CD4-positive, alpha-beta T cell treated with Interleukin-4 for 4 hours (primary cell): Measurements from ENCODE around the gene AFF2.
A peak's percentile ranks its signal among the peaks of the same experiment; 100 is the strongest.

Experiments
- DNase-seq: peaks from one replicate; pipeline ENCODE4 v3.0.0-alpha.2; 2020

The AFF2 gene

GRCh38 chrX:148500423-148501385 lies at the start of gene AFF2:
TSS of gene AFF2 (plus strand) at chrX:148500617. CDS start at chrX:148501098, 481 bp downstream.
- DNase-seq, result peak; percentile 29

- DNase-seq, result no peak
These were observed 43.1 kb upstream of the AFF2 start for GRCh38 chrX:148457279-148457678.

GRCh38 chrX:148459343-148459742 lies 41.1 kb upstream of the AFF2 start:
- no peak for DNase-seq

DNA sequence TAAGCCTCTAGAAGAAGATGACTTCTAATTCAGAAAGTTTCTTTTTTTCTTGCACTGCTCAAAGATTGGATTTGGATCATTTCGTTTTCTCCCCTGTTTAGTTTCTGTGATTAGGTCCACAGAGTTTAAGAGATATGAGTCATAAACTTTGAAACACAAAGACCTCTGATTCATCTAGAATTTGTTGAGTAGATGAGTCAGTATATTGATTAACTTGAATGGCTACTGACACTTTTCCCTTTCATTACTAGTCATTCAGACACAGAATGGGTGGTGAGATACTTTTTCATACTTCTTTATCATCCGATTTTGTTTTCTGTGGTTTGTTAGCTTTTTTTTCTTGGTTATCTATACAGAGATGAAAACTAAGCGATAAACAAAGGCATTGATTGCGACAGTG lies 34.1 kb upstream of the AFF2 start:
- no peak for DNase-seq

DNA sequence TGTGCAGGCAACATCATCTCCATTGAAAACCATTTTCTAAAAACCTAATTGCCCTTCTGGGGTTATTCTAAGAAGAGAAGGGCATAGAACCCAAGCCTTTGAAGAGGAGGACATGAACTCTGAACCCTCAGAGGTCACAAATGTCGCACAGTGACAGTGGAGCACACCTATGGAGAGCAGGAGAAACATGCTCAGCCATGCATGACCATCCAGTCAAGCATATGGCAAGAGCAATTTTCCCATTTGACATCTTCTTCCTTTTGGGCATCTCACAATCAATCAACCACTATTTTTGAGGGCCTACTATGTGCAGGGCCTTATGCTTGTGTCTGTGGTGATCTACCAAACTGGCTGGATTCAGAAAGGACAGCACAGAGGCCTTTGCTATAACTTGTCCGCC lies 30.1 kb upstream of the AFF2 start:
- DNase-seq, result no peak

DNA sequence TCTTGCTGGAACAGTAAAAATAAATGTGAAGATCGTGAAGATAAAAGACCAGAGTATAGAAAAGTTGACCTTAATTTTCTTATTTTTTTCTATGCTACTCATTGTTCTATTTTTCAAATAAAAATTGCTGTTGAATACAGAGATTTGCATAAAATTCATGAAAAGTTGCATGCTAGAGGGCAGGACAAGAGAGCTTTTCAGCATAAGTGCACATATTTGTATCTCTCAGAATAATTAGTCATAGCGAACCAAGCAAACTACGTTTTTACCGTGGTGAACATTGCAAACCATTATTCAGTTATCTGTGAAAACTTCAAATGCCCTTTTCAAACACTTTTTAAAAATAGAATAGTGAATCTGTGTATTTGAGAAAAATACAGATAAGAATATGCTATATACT lies 26.4 kb upstream of the AFF2 start:
- no peak for DNase-seq

DNA sequence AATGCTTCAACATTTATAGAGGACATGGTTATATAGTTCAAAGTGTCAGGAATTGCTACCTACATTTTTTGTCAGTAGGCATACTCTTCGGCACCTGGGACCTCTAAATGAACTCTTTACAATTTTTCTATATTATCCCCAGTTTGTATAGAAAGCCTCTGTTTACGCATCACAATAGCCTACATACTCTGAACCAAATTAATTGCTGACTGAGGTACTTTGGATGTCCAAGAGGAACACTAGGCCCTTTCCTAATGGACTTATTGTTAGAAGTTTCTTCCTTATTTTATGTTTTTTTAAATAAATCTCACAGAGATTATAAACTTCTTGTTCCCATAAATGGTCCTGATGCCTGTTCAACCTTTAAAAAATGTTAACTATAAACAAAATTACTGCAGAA lies 8.4 kb upstream of the AFF2 start:
- no peak for DNase-seq

GRCh38 chrX:148495176-148495575 lies 5.2 kb upstream of the AFF2 start:
- no peak for DNase-seq

- DNase-seq, result no peak
These were observed 2.4 kb upstream of the AFF2 start for GRCh38 chrX:148498067-148498466.

DNA sequence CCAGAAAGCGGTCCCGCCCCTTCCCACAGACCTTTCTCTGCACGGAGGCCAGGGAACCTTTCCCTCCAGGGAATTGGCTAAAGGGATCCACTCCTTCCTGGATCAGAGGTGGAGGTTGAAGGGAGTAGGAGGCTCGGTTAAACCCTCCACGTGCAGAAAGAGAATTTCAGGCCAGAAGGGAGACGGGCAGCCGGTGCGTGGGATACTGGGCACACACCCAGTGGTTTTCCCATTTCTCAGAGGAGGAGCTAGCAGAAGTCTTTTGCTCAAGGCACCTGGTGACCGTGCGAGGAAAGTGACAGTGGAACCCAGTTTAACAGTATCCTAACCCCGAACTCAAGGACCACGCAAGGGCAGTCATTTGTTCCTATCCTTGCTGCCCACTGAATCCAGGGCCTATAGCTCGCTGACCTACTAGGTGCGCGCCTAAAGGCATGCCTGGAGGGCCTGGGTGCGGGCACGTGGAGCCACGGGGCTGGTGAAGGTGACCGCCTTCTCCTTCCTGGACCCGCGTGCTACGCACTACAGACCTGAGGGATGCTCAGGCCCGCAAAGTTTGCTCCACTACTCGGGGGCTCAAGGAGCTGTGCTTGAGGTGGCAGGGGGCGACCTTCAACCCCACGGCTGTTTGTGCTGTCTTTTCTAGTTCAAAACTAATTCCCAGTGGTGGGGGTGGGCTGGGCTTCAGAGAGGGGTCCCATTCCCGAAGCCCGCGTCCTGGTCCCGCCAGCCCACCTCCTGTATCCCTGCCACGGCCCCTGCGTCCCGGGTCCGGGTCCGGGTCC lies 587 bp upstream of the AFF2 start:
- DNase-seq, result no peak

- DNase-seq, result no peak
These were observed 1.1 kb downstream of the AFF2 start for GRCh38 chrX:148501386-148502066.

DNA sequence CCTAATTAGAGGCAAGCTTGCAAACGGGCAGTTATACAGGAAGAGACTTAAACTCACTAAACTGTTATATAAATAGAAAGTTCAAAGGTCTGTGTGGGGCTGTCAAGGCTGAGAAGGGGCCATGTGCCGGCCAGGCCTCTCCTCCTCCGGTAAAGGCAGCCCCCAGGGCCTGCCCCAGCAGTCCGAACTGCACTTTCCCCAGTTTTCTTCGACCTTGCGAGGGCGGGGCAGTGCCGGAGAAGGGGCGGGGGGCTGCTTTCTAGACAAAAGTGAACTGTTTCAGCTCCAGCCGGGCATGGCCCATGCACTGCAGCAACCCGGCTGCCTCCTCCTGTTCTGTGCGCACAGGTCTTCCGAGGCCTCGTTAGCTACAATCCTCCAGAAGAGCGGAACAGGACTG lies 4.1 kb downstream of the AFF2 start:
- DNase-seq, result no peak

- no peak for DNase-seq
These were observed 7.0 kb downstream of the AFF2 start for GRCh38 chrX:148507418-148507817.

DNA sequence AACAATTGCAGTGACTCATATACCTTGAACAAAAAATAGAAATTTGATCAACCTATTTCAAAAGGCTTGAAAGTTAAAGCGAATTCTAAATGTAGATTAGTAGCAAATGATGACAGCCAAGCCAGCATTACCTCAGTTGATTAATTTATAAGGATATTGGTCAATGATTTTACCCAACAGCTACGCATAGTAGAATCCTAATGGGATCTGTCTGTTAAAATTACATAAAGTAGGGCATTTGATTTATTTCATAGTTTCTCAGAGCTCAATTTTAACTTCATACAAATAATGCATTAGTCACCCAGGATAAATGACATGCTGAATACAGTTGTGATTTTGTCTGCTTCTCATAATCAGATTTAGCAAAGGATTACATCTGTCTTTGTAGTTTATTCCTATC lies 12.0 kb downstream of the AFF2 start:
- no peak for DNase-seq

- DNase-seq, result no peak
These were observed 13.2 kb downstream of the AFF2 start for GRCh38 chrX:148513661-148514060.

- no peak for DNase-seq
These were observed 16.8 kb downstream of the AFF2 start for GRCh38 chrX:148517176-148517575.

- DNase-seq, result no peak
These were observed 21.6 kb downstream of the AFF2 start for GRCh38 chrX:148522006-148522405.

DNA sequence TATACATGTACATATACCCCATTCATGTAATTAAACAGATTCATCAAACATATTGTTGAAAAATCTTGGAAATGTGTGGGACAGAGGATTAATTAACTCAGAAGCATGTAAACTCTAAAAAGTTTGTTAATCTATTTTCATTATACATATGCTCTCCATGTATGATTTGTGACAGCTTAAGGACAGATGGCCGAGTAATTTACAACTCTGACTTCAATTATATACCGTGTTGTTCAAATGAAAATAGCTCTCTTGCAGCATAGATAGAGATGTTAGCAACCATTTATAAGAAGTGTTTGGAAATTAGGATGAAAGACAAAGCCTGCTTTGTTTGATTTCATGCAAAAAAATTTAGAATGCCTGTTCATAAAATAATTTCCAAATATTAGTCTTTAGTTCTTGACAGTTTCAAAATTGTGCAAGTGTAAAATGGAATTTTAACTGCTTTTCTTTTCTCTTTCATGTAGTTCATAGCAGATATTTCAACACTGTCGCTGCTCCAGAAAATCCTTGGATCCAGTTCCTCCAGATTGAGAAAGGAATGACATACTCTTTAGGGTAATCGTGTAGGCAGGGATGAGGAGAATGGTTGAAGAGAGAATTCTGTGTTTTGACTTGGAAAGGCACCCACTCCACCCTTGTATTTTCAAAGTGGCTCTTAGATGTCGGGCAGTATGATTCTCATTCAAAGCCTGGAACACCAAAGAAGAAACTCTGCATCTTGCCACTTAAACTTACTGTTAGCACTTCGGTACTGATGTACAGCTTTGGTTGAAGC lies 23.1 kb downstream of the AFF2 start:
- no peak for DNase-seq

DNA sequence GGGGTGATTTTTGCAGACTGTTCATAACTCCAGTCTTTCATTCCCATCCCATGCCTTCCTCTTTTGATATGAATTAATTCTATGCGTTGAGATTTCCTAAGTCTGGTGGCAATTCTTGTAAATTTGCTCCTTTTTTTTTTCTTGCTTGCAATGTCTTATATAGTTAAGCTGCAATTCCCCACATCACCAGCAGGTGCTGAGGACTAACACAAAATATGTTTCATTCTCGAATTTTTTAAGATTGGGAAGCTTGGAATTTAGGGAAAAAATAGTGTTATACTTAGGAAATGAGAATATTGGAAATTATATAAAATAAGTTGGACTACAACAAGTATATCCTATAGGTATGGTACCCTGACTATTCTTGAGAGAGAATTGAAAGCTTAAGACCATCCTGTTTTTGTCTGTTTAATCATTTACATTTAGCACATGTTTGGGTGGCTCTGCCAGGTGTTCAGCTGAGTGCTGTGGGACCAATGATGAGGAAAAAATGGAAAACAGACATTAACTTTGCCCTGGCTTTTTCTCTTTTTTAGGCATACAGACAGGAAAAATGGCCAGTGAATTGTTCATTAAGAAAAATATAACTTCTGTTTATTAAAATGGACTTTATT lies 30.2 kb downstream of the AFF2 start:
- peak; percentile 8 for DNase-seq

DNA sequence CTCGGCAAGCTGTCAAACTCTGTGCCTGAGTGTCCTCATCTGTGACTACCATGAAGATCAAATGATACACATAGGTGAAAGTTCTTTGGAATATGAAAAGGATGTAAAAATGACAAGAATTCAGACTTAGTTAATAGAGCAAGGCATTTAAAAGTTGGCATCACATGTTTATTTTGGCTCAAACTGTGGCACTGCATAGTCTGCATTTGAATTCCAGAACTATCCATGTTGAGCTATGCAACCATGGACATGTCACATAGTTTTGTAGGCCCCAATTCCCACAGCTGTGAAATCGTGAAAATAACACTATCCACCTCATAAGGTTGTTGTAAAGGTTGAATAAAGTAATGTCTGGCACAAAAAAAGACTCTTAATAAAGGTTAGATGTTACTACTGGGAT lies 33.9 kb downstream of the AFF2 start:
- DNase-seq, result no peak

- DNase-seq, result no peak
These were observed 35.2 kb downstream of the AFF2 start for GRCh38 chrX:148535639-148536038.

GRCh38 chrX:148536961-148537360 lies 36.5 kb downstream of the AFF2 start:
- no peak for DNase-seq
